GM21390 (cell line): ENCODE measurements around the gene TACC2.

Experiments used
- ATAC-seq: cut with Tn5 transposase; IDR thresholded peaks from one replicate; pipeline ENCODE4 v1.9.1; 2021; ENCODE audit not compliant: unreplicated experiment

Gene TACC2

DNA sequence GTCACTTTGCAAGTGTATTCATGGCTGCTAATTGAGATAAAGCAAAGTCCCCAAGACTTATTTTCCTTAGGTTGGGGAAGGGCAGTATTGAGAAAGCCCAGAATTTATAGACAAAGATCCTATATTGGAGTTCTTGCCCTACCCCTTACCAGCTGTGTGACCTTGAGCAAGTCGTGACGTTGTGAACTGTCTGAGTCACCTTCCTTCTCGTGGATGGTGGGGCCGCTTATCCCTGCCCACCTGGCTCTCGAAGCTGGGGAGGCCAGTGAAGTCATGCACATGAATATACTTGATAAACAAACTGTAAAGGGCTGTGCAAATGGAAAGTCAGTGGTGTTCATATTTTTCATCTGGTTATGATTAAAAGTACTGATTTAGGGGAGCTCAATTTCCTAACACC is 127.4 kb downstream of the TACC2 start:
- ATAC-seq = no peak

DNA sequence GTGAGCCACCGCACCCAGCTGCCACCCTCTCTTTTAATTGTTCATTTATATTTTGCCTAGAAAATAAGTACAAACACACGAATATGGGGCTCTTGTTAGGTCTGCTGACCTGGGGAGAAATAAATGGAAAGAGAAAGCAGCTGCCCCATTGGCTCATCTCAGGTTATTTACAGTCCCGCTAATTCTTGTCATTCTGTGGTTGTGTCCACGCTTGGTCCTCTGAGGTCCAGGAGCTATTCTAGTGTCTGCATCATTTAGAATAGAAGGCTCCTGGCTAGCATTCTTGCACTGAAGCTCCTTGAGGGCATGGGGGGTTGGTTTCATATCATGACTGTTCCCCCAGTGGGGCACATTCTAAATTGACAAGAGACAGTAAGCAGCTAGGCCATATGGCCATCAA is 128.5 kb downstream of the TACC2 start:
- no peak for ATAC-seq

DNA sequence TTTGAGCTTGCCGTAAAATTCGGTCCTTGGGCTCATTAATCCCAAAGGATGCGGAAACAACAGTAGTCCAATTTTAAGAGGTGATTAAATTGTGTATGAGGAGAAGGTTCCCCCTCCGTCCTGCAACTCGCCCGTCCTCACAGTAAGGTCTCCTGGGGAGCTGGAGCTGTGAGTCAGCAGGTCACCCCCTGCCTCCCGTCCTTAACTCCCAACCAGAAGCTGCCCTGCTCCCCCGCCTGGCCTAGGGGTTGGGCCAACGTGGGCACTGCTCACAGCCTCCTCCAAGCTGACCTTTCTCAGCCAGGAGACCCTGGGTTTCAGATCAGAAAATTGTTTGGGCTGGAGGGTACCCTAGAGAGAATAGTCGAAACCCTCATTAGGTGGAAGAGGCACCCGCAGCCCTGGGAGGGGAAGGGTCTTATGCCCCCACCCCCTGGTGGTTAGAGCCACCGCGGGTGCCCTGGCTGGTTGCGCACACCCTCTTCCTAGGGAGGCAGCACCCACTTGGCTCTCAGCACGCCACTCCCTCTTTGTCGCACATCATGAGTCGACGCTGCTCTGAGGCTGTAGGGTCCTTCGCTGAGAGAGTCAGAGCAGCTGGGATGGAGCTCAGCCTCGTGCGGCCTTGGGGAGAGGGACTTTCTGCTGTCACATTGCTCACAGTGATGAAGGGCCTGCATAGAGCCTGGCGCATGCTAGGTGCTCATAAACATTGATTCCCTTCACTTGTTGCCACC is 131.2 kb downstream of the TACC2 start:
- no peak for ATAC-seq

DNA sequence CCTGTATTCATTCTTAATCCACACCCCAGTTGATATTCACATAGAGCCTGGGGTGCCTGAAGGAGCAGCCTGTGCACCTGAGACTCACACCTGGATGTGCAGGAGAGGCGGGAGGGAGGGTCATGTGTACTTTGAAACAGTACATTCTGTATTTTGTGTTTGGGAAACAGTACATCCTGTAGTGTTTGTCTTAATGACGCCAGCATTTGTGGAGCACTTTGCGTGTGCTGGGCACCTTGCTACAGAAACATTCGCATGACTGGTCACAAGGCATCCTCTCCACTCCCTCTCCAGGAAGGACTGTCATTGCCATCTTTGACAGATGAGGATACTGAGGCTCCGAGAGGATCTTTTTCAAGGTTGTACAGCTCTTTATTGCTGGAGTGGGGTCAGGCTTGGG is 132.1 kb downstream of the TACC2 start:
- ATAC-seq = no peak

DNA sequence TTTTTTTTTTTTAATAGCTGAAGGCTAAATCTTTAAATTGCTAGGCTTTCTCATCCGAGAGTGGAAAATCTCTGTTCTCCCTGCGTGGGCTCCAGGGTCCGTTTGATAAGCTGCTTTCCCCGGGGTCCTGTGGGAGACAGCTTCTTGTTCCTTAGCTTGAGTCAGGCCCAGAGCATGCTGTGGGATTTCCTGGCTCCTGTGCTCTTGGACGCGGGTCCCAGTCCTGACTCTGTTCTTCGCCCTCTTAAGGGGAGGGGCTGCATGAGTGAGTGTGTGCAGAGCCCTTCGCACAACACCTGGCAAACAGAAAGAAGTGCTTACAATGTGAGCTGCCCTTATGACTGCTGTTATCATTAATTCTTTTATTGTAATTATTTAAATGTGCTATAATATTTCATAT is 133.5 kb downstream of the TACC2 start:
- ATAC-seq = no peak

DNA sequence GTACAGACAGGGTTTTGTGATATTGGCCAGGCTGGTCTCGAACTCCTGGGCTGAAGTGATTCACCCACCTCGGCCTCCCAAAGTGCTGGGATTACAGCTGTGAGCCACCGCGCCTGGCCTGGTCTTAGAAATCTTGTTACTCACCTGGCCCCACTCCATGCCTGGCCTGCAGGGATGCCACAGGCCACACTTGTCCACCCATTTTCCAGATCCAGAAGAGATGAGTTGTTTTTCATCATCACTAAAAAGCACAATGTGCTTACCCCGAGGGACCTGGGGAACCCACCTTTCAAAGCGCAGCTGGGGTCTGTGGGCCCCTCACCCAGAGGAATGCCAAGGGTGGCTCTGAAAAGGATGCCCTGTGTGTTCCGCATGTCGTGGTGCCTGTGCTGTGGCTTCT is 134.2 kb downstream of the TACC2 start:
- no peak for ATAC-seq

DNA sequence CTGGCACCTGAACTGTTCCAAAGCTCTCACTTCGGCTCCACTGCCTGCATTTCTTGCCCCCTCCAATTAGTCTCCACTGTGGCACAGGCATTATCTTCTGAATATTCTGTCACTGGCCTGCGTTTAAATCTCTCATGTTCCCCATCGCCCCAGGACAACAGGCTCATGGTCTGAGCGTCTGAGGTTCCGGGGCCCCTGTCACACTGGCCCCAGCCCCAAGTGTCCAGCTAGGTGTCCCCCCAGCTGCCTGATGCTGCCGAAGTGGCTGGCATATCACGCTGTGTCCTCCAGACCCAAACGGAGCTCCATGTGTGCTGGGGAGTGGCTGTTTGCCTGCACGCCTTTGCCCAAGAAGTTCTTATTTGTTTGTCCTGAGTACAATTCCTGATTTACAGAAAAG is 135.4 kb downstream of the TACC2 start:
- ATAC-seq = no peak

DNA sequence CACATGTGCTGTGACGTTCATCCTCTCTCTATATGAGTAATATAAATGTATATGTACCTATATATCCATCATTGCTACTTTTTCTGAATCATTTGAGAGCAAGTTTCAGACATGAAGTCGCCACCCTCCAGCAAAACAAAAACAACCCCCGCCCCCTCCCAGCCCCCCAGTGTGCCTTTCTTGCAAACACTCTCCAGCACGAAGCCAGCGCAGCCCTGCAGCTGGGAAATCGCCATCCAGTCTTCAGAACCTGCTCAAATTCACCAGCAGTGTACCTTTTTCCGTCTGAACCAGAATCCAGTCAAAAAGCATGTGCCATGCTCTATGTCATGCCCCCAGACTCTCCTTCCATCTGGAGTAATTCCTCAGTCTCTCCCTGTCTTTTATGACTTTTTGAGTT is 135.8 kb downstream of the TACC2 start:
- no peak for ATAC-seq

DNA sequence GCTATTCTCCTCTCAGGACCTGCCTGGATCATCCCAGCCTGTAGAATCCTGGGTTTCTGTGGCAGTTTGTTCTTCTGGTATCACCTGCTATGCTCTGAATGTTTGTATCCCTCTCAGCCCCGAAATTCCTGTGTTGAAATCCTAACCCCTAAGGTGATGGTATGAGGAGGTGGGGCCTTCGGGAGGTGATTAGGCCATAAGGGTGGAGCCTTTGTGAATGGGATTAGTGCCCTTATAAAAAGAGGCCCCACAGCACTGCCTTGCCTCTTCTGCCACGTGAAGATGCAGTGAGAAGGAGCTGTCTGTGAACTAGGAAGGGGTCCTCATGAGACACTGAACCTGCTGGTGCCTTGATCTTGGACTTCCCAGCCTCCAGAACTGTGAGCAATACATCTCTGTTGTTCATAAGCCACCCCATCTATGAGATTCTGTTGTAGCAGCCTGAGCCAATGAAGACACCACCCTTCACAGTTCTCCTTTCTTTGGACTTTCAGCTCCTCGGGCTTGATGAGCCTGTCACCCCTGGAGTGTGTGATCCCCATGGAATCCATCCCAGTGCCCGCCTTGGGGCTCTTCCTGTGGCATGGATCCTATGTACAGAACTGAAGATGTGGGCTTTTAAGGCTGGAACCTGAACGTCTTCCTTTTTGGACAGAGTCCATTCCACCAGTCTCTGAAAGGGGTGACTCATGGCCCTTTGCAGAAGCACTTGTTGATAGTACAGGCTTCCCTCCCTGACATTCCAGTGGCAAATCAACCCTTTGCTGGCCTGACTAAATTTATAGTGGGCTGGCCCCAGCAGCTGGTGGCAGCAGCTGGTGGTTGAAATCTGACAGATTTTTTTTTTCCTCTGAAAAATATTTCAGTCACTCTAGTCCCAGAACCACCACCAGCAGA is 138.0 kb downstream of the TACC2 start:
- no peak for ATAC-seq

DNA sequence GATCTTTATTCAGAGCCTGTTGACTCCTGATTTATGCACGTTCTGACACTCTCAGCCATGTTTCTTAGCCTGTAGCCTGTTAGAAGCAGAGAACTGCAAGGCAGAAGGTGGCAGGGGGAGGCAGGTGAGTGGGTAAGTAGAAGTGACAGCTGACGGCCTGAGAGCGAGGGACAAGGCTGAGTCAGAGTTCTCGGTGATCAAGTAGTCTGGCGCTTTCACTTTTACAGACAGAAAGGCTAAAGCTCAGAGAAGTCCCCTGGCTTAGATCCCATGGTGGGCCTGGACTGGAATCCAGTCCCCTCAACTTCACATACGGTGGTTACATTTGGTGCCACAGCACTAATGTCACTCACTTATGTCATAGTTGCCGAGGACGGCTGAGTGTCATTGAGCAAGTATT is 139.0 kb downstream of the TACC2 start:
- ATAC-seq = no peak

DNA sequence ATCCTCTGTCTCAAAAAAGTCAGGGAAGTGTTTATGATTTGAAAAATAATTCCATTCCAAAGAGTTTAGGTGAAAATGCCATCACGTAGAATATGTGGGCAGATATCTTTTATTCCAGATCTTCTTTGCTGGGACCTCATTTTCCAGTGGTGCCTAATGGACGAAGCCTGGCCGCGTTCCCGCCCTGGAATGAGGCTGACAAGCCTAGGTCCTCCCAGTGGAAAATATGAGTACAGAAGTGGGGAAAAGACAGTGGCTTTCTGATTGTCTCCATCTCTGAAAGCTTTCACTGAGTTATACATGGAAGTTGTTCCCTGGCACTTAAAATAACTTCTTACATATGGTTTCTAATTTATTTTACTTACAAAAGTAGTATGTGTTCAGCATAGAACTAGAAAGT is 139.4 kb downstream of the TACC2 start:
- no peak for ATAC-seq

DNA sequence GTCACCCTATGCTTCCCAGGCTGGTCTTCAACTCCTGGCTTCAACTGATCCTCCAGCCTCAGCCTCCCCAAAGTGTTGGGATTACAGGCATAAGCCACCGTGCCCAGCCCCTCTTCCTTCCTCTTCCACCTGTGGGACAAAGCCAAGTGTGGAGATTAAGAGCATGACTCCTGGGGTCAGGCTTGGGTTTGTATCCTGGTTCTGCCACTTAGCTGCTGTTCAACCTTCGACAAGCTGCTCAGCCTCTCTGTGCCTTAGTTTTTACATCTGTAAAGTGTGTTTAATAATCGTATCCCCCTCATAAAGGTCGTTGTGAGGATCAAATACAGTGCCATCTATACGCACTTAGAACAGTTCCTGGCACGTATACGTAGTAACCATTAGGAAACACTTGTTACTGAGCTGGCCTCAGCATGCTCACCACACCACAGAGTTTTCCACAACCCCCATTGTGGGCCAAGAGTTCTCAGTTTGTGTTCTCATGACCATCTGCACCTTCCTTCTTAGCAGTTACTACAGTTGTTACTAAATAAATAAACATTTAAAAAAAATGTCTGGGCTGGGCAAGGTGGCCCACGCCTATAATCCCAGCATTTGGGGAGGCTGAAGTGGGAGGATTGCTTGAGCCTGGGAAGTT is 141.6 kb downstream of the TACC2 start:
- no peak for ATAC-seq

DNA sequence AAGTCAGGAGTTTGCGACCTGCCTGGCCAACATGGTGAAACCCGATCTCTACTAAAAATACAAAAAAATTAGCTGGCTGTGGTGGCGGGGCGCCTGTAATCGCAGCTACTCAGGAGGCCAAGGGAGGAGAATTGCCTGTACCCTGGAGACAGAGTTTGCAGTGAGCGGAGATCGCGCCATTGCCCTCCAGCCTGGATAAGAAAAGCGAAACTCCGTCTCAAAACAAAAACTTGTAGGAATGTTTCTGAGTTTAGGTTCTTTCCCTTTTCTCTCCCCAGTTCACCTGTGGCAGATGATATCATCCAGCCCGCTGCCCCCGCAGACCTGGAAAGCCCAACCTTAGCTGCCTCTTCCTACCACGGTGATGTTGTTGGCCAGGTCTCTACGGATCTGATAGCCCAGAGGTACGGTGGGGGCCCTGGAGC is 143.4 kb downstream of the TACC2 start:
- ATAC-seq = no peak

DNA sequence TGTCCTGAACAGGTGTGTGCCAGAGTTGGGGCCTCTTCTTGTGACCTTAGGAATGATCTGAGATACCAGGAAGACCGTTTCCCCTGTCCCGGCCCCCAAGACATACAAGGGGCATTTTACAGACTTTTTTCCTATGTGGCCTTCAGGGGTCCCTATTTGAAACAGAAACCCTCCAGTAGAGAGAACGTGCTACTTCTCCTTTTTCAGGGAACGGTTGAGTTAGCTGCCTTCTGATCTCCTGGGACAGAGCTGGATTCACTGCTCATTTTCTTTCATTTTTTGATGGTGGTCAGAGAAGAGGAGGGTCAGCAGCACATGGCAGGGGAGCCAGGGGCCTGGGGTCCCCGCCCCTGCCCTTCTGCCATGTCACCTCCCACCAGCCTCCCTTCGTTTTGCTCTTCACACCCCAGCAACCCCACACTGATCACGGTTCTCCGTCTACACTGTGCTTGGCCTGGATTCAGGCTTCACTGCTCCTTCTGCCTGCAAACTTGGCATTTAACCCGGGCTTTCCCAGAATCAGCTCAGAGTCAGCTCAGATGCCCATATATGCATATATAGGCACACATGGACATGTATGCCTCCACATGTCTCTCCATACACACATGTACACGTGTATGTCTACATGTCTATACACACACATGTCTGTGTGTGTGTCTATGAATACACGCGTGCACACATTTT is 144.1 kb downstream of the TACC2 start:
- no peak for ATAC-seq

DNA sequence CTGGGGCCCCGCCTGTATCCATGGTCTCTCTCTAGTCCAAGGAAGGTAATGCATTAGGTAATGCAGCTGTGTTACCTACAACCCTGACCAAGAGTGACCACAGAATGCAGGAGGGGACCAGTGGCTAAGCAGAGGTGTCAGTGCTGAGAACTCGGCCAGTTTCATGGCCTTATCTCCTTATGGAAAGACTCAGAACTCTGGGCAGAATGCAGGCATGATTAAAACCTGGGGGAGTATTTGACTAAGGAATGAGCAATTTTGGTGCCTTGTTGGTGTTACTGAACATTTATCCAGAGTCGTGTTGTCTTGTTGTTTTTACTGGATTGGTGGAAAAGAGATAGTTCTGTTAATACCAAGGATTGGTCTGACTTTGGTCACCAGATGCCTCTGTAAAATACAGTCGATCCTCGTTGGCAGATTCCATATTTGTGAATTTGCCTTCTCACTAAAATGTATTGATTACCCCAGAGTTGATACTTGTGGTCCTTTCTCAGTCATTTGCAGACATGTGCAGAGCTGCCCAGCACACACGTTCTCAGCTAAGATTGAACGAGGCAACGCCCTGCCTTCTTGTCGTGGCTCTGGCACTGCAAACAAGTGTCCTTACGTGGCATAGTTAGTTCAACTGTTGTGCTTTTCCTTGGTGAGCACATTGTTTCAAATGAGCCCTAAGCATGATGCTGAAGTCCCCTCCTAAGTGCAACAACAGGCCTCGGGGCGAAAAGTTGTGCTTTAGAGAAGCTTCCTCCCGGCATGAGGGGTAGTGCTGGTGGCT is 146.5 kb downstream of the TACC2 start:
- no peak for ATAC-seq

DNA sequence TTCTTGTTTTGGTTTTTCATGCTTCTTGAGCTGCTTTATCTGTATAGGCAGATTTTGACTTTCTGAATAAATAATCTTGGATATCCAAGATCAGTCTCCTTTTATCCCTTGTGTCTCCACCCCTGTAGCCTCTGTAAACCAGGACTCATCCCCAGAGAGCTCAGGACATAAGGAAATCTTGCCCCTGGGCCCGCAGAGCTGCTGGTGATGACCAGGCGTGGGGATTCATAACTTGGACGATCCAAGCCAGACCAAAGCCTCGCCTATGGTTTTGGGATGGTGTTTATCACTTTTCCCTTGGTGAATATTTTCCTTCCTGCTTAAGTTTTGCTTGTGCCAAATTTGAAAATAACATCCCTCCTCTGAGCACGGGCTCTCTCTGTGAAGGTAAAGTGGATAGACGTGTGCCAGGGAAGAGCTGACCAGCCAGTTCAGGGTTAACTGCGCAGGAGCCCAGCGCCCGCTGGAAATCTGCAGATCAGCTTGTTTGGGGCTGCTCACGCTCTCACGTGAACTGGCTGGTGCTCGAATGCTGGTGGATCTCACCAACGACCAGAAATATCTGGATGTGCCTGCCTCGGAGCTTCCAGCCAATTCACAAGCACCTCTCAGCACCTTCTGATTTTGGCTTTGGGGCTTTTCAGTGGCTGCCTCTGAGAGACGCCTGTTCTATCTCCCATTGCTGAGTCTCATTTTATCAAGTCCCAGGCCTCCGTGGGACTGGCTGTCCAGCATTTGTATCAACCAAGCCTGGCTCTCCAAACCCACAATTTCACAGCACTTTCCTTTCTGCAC is 150.1 kb downstream of the TACC2 start:
- no peak for ATAC-seq

DNA sequence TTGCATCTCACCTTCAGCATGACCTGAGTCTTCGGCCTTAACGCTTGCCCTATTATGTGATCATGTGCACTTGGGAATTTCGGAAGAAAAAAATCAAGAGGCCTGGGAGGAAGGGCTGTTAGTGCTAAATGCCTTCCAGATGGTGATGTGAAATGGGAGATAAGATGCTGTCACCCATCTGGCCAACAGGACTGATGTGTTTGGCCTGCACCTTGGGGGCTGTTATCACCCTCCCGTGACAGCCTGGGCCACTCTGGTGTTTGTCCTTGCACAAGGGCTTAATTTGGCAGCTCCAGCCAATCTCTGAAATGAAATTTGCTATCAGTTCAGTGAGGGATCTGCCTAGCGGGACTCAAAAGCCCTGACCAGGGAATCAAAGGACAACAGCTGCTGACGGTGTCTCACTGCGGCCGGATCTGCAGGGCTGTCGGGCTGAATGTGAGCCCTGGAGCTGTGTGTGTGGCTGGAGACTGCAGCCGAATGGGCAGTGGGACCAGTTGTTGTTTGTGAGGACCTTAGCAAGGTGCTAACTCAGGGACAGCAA is 150.7 kb downstream of the TACC2 start:
- no peak for ATAC-seq

DNA sequence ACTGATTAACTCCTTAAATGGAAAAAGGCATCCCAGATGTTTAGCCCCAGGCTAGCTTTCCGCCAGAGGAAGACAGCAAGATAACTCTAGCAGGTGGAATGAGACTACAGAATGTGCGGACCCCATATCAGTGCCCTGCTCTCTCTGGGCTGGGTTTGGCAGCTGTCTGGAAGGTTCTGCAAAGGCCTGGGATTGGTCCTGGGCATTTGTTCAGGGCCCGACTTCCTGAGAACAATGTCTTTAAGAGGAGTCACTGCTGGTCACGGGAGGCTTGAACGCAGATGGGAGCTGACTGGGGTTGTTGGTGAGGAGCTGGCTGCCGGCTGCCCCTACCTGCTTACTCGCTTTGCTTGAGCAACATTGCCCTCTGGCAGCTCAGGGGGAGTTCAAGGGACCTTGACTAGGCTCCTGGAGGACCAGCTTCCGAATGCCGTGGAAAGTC is 151.5 kb downstream of the TACC2 start:
- no peak for ATAC-seq

DNA sequence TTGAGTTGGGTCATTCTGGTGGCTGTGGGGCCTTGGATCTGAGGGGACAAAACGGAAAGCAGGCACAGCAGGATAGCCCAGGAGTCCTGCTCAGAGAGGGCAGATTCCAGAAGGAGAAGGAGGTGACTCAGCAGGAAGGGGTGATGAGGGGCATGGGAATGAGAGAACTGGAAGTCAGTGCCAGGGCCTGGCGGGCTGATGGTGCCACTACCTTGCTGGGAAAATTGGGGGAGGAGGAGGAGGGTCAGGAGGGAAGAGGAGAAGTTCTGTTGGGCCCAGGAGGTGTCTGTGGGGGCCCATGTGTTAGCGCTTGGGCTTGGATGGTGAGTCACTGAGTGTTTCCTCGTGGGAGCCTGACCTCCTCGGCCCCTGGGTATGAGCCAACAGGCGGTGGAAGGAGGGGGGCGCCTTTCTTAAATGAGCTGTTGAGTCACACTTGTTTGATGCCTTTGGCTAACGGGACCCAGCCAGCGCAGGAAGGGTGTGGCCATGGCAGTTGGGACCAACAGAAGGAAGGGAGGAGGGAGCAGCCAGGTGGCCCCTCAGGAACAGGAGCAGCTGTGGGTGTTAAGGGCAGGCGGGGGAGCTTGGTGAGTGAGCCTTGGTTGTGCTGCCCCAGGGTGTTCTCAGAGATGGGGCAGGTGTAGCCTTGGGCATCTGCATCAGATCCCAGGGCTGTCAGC is 152.1 kb downstream of the TACC2 start:
- no peak for ATAC-seq
